Measurements from ENCODE around the gene CREB5.

CREB5 gene

GRCh38 chr7:28643584-28644340 is 231.4 kb downstream of the CREB5 start:
- H3K27ac ChIP-seq: no peak overlapping the region
- H3K36me3 ChIP-seq: no peaks in the 10 kb centered on the region
- TF ChIP-seq CTCF (IDR thresholded peaks at IDR 0.05; ENCODE audit: low read depth, low read length): no peak
- no peaks in the 10 kb centered on the region for H3K9me3 ChIP-seq (ENCODE audit: severe bottlenecking)
- H3K4me3 ChIP-seq (ENCODE audit: low read depth, low read length): no peak overlapping the region
- DNase-seq: no peak
- H3K27me3 ChIP-seq (ENCODE audit: insufficient read depth, low read depth, severe bottlenecking): peaks cover 80% of the 10 kb centered on the region

GRCh38 chr7:28645866-28646265 is 233.5 kb downstream of the CREB5 start:
- DNase-seq: no peak
- no peak for TF ChIP-seq CTCF (IDR thresholded peaks at IDR 0.05; ENCODE audit: low read depth, low read length)
- Histone ChIP-seq H3K9me3 (ENCODE audit: severe bottlenecking) (no peaks in the 10 kb centered on the region), H3K27me3 (ENCODE audit: insufficient read depth, low read depth, severe bottlenecking) (peaks cover 67% of the 10 kb centered on the region), H3K27ac (no peak overlapping the region), H3K4me3 (ENCODE audit: low read depth, low read length) (no peak overlapping the region), H3K36me3 (no peaks in the 10 kb centered on the region)

- no peak for TF ChIP-seq CTCF (IDR thresholded peaks at IDR 0.05; ENCODE audit: low read depth, low read length)
- H3K27me3 ChIP-seq (ENCODE audit: insufficient read depth, low read depth, severe bottlenecking): peaks cover 63% of the 10 kb centered on the region
- H3K27ac ChIP-seq: no peak overlapping the region
- H3K4me3 ChIP-seq (ENCODE audit: low read depth, low read length): no peak overlapping the region
- DNase-seq: no peak
- no peaks in the 10 kb centered on the region for H3K9me3 ChIP-seq (ENCODE audit: severe bottlenecking)
- H3K36me3 ChIP-seq: no peaks in the 10 kb centered on the region
Measured at GRCh38 chr7:28646376-28647075, 234.2 kb downstream of the CREB5 start.

GRCh38 chr7:28647076-28647421 is 234.7 kb downstream of the CREB5 start:
- Histone ChIP-seq H3K27ac (no peak overlapping the region), H3K4me3 (ENCODE audit: low read depth, low read length) (no peak overlapping the region), H3K9me3 (ENCODE audit: severe bottlenecking) (no peaks in the 10 kb centered on the region), H3K36me3 (no peaks in the 10 kb centered on the region), H3K27me3 (ENCODE audit: insufficient read depth, low read depth, severe bottlenecking) (peaks cover 61% of the 10 kb centered on the region)
- no peak for DNase-seq
- TF ChIP-seq CTCF (IDR thresholded peaks at IDR 0.05; ENCODE audit: low read depth, low read length): no peak

GRCh38 chr7:28649189-28649588 is 236.9 kb downstream of the CREB5 start:
- Histone ChIP-seq H3K27ac (no peak overlapping the region), H3K27me3 (ENCODE audit: insufficient read depth, low read depth, severe bottlenecking) (peaks cover 50% of the 10 kb centered on the region), H3K4me3 (ENCODE audit: low read depth, low read length) (no peak overlapping the region), H3K9me3 (ENCODE audit: severe bottlenecking) (no peaks in the 10 kb centered on the region), H3K36me3 (no peaks in the 10 kb centered on the region)
- no peak for TF ChIP-seq CTCF (IDR thresholded peaks at IDR 0.05; ENCODE audit: low read depth, low read length)
- no peak for DNase-seq
